Transverse colon (tissue), 4 donors: ENCODE data around the gene ILDR1. TPM values are rescaled to one million over a fixed set of nuclear protein-coding genes. Genes with fewer than 3 reads are reported as not detected.

ENCODE experiments used
- DNase-seq: peaks from one replicate; pipeline ENCODE4 v3.0.0-alpha.2; 2019
- H3K27ac ChIP-seq, 4 donors: fragments of 200-600 bp; sonication (generic); 2 replicates each; pipeline ENCODE4 v1.5.1; 2016 to 2018; ENCODE audit warnings: inconsistent platforms in 4 of 4
- H3K27me3 ChIP-seq: fragments of 200-600 bp; sonication (generic); 2 replicates; pipeline ENCODE4 v1.5.1; 2017; ENCODE audit warnings: inconsistent platforms
- H3K36me3 ChIP-seq, 4 donors: fragments of 200-600 bp; sonication (generic); 2 replicates each; pipeline ENCODE4 v1.5.1; 2017 to 2019; ENCODE audit warnings: inconsistent platforms in 4 of 4
- H3K4me1 ChIP-seq, 4 donors: fragments of 200-600 bp; sonication (generic); 2 replicates each; pipeline ENCODE4 v1.5.1; 2017 to 2020; ENCODE audit warnings: inconsistent platforms in 4 of 4
- H3K4me3 ChIP-seq, 4 donors: fragments of 200-600 bp; sonication (generic); 1 replicate in 1 of 4; 2 replicates in 3 of 4; pipeline versions ENCODE4 v1.5.1 to v1.6.1; 2017 to 2019; ENCODE audit warnings: inconsistent platforms in 4 of 4
- H3K9me3 ChIP-seq, 2 donors: fragments of 200-600 bp; sonication (generic); 2 replicates each; pipeline ENCODE4 v1.5.1; 2017 to 2019; ENCODE audit warnings: inconsistent platforms in 2 of 2
- CTCF ChIP-seq, 5 experiments: fragments of 200-600 bp in 3 of 5; fragments of 450-650 bp in 2 of 5; sonication (generic) in 3 of 5; IDR thresholded peaks; 1 replicate in 2 of 5; 2 replicates in 3 of 5; pipeline ENCODE4 v1.5.1; 2016 to 2017; ENCODE audit warnings: antibody characterized with exemption in 5 of 5, inconsistent platforms in 3 of 5, mild to moderate bottlenecking in 2 of 5, moderate library complexity in 1 of 5
- EP300 ChIP-seq: sonication (generic); formaldehyde crosslinking; IDR thresholded peaks from one replicate; pipeline ENCODE4 v1.6.1; 2017; ENCODE audit warnings: antibody characterized with exemption, low read depth
- POLR2A ChIP-seq: fragments of 450-650 bp; IDR thresholded peaks from one replicate; pipeline ENCODE4 v1.6.1; 2016; ENCODE audit warnings: antibody characterized with exemption, mild to moderate bottlenecking, moderate library complexity
- POLR2AphosphoS5 ChIP-seq, 3 donors: sonication (generic); formaldehyde crosslinking; IDR thresholded peaks; one replicate each; pipeline ENCODE4 v1.6.1; 2016; ENCODE audit warnings: antibody characterized with exemption in 3 of 3
- WGBS, 2 donors: methylation state at CpG; one replicate each; pipeline ENCODE4 v1.1.5; 2018; ENCODE audit warnings: low coverage in 1 of 2; 5-methylcytosine and 5-hydroxymethylcytosine counted together
- in situ Hi-C, 4 donors: fragments of 200-750 bp; cut with MboI; loops; one replicate each; pipeline versions ENCODE4 v1.15.0 to v1.15.1; 2017; ENCODE audit warnings: low sequenced_read_pairs in 3 of 4, low pct_ligation_motif_present in 1 of 4, low pct_unique_long_range_greater_than_20kb in 1 of 4
- intact Hi-C: fragments of 100-400 bp; cut with DNase I; formaldehyde crosslinking; loops from one replicate; pipeline ENCODE4 v1.15.1; 2023; ENCODE audit warnings: low total_unique reads
- total RNA-seq, 4 donors: library from RNA; depleted of rRNA; stranded (reverse); fragments of >200 nt; gene quantifications; one replicate each; pipeline ENCODE4 v1.1.0, GENCODE V29; 2016

ILDR1 gene
- total RNA-seq, 4 donors from 2014 or later: 13.8 to 27.7 (median 21.5) TPM

- peaks cover 0 to 11% (median 6%) of the 10 kb centered on the region in 4 donors for H3K4me1 ChIP-seq
- H3K27me3 ChIP-seq: peaks cover 13% of the 10 kb centered on the region
- intact Hi-C loops: no loop called here
- H3K27ac ChIP-seq: no peak overlapping the region
- H3K4me3 ChIP-seq: no peak overlapping the region
- in situ Hi-C loops: no loop called here
- H3K9me3 ChIP-seq: no peaks in the 10 kb centered on the region
- no peak for DNase-seq
- TF ChIP-seq POLR2A (no peak), POLR2AphosphoS5 (IDR thresholded peaks at IDR 0.05) (no peak), CTCF (IDR thresholded peaks at IDR 0.05) (no peak), EP300 (no peak)
- H3K36me3 ChIP-seq: no peaks in the 10 kb centered on the region
These were observed 3.2 kb upstream of the ILDR1 start for GRCh38 chr3:122025296-122025695.

- H3K4me1 ChIP-seq: peaks cover 0 to 14% (median 8%) of the 10 kb centered on the region in 4 donors
- no peak overlapping the region for H3K4me3 ChIP-seq
- no peak for DNase-seq
- intact Hi-C loops: no loop called here
- in situ Hi-C loops: no loop called here
- H3K36me3 ChIP-seq: no peaks in the 10 kb centered on the region
- TF ChIP-seq EP300 (no peak), POLR2AphosphoS5 (IDR thresholded peaks at IDR 0.05) (no peak), CTCF (IDR thresholded peaks at IDR 0.05) (no peak), POLR2A (no peak)
- WGBS, 2 donors: 15 to 41% methylated on average over 2 of the region's 2 CpGs
- peaks cover 13% of the 10 kb centered on the region for H3K27me3 ChIP-seq
- no peaks in the 10 kb centered on the region for H3K9me3 ChIP-seq
- no peak overlapping the region for H3K27ac ChIP-seq
These were observed 2.8 kb upstream of the ILDR1 start for GRCh38 chr3:122024800-122025199.

- H3K36me3 ChIP-seq: no peaks in the 10 kb centered on the region
- no peak overlapping the region for H3K4me3 ChIP-seq
- 70 to 91% methylated on average over 2 to 8 of the region's 8 CpGs for WGBS, 2 donors
- peaks cover 13% of the 10 kb centered on the region for H3K27me3 ChIP-seq
- no peak overlapping the region for H3K27ac ChIP-seq
- intact Hi-C loops (no loop called here), in situ Hi-C loops (no loop called here)
- DNase-seq: no peak
- H3K4me1 ChIP-seq: peaks cover 0 to 14% (median 8%) of the 10 kb centered on the region in 4 donors
- H3K9me3 ChIP-seq: no peaks in the 10 kb centered on the region
- no peak for TF ChIP-seq CTCF (IDR thresholded peaks at IDR 0.05)
- no peak for TF ChIP-seq EP300
- TF ChIP-seq POLR2AphosphoS5 (IDR thresholded peaks at IDR 0.05): no peak
- no peak for TF ChIP-seq POLR2A
These were observed 1.4 kb upstream of the ILDR1 start for GRCh38 chr3:122023335-122023910.

GRCh38 chr3:122021037-122021436 is 1.0 kb downstream of the ILDR1 start:
- H3K4me1 ChIP-seq: peaks cover 0 to 14% (median 8%) of the 10 kb centered on the region in 4 donors
- intact Hi-C loops (no loop called here), in situ Hi-C loops (no loop called here)
- no peak for DNase-seq
- no peaks in the 10 kb centered on the region for H3K36me3 ChIP-seq
- H3K27me3 ChIP-seq: peaks cover 13% of the 10 kb centered on the region
- H3K4me3 ChIP-seq: peak overlapping the region in 3 of 4 donors; percentile 51 to 68 (median 61)
- TF ChIP-seq EP300 (no peak), POLR2AphosphoS5 (IDR thresholded peaks at IDR 0.05) (peak in 2 of 3 donors; percentile 35 to 68), POLR2A (peak; percentile 12), CTCF (IDR thresholded peaks at IDR 0.05) (no peak)
- WGBS, 2 donors: 35% methylated on average over 1 of the region's 1 CpG; no CpG with 5 or more reads in 1 of the 2 donors
- peak overlapping the region; percentile 84 to 92 (median 89) for H3K27ac ChIP-seq
- H3K9me3 ChIP-seq: no peaks in the 10 kb centered on the region
